Adrenal gland (tissue), 5 donors: ENCODE results near the gene ITPKC.

Experiments used
- CTCF ChIP-seq, 6 experiments: fragments of 450-650 bp in 4 of 6; fragments of 200-600 bp in 2 of 6; sonication (generic) in 1 of 6; IDR thresholded peaks; 1 replicate in 5 of 6; 2 replicates in 1 of 6; pipeline versions ENCODE4 v1.5.1 to v1.8.0; 2016 to 2021; ENCODE audit warnings: antibody characterized with exemption in 6 of 6, mild to moderate bottlenecking in 2 of 6, moderate library complexity in 1 of 6
- POLR2A ChIP-seq, 2 donors: fragments of 450-650 bp; IDR thresholded peaks; one replicate each; pipeline ENCODE4 v1.6.1; 2017; ENCODE audit warnings: antibody characterized with exemption in 2 of 2, mild to moderate bottlenecking in 2 of 2, moderate library complexity in 1 of 2
- donor health status: DM: no; HTN: no; CAD: no.

- TF ChIP-seq CTCF (IDR thresholded peaks at IDR 0.05) (no peak), POLR2A (IDR thresholded peaks at IDR 0.05) (no peak)
These were observed 12.2 kb upstream of the ITPKC start for GRCh38 chr19:40704491-40705361.
